Right renal pelvis (tissue), 4 donors: Measurements from ENCODE around the gene EMC6. TPM values are rescaled to one million over a fixed set of nuclear protein-coding genes. Genes with fewer than 3 reads are reported as not detected.

ENCODE experiments used
- DNase-seq, 4 donors: peaks; one replicate each; pipeline ENCODE4 v3.0.0-alpha.2; 2013; ENCODE audit warnings: low read depth in 4 of 4, low spot score in 3 of 4, missing footprints in 1 of 4
- polyA plus RNA-seq, 4 donors: library from polyadenylated mRNA; unstranded; fragments of 120-200 nt; gene quantifications; one replicate each; pipeline ENCODE4 v1.2.1, GENCODE V29; 2013; ENCODE audit not compliant: insufficient read length in 4 of 4

Gene EMC6
- 10 to 100 TPM; 30.2 to 38.4 (median 31.1) TPM for polyA plus RNA-seq

DNA sequence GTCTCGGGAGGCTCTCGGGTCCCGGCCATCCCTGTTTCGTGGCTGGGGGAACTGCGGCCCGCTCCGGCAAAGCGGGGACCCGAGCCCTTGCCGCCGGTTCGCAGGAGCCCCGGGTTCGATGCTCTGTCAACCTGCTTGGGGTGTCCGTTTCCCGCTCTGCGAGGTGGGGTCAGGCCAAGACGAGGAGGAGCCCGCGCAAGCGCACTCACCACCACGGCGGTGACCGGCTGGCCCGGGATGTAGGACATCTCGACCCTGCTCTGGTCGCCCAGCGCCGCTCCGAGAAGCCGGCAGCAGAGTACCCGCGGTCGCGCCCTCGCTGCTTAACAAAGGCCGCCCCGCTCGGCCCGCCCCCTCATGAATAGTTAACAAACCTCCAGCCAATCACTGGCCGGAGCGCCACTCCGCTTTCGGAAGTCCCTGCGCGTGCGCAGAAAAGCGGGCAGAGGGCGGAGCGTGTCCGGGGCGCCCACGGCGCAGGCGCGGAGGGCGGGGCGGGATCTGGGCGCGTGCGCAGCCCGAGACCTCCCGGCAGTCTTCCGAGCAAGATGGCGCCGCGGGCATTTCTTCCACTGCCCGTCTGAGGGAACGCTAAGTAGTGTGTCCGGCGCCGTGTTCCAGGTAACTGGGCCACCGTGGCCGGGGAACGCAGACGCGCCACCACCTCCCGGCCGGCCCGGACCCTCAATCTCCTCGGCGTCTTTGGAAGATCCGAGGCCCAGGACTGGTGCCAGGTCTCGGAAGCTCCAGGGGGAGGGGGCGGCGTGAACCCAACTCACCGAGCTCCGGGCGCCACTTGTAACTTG is at the start of gene EMC6, which contains the start of gene TAX1BP3:
EMC6 (plus strand) TSS at position 534 of the 806 bp plus-strand sequence. CDS start 335 bp downstream, outside the sequence.
TAX1BP3 (minus strand) TSS at position 300 of the 806 bp plus-strand sequence; CDS start at position 248, 52 bp downstream.
- peak; percentile 95 to 100 (median 96) for DNase-seq

- no peak for DNase-seq
These were observed 47.4 kb upstream of the EMC6 start for GRCh38 chr17:3621146-3621720.

- no peak for DNase-seq
These were observed 45.5 kb upstream of the EMC6 start for GRCh38 chr17:3622977-3623594.

DNA sequence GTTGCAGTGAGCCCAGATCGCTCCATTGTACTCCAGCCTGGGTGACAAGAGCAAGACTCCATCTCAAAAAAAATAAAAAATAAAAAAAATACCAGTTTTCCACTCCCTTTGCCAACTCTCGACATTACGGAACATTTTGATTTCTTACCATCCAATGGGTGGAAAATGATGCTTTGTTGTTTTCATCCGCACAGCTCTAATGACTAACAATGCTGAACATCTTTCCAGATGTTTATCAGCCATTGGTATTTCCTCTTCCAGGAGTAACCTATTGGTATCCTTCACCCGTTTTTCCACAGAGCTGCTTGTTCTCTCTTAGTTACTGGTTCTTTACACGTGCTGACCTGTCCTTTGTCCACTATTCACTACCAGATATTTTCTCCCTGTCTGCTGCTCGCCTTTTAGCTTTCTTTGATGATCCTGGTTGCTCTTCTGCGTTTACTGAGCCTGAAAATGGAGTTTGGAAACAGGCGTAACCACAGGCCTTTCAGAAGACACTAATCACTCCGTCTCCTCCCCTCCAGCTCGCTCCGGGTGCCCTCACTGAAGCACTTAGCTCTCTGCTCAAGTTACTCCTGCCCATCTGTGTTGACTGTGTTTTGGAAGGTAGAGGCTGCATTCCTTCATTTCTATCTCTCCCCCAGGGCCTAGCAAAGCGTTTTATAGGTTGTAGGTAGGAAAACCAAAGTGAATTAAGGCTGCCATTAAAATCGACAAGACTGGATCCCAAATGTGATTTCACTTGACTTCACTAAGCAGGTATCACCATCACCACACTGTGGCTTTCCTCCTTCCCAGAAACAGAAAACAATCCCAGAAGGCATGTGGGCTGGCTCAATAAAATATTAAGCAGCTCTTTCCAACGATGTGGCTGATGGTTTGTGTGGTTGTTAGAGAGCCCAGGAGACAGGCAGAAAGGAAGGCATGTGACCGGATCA is 41.5 kb upstream of the EMC6 start:
- DNase-seq = no peak

- DNase-seq = no peak
These were observed 40.8 kb upstream of the EMC6 start for GRCh38 chr17:3627769-3628167.

- no peak for DNase-seq
These were observed 37.8 kb upstream of the EMC6 start for GRCh38 chr17:3630781-3631180.

GRCh38 chr17:3632287-3632686 is 36.3 kb upstream of the EMC6 start:
- DNase-seq = no peak

GRCh38 chr17:3635474-3636153 is 33.0 kb upstream of the EMC6 start:
- peak in 1 of 4 donors; percentile 21 for DNase-seq

DNA sequence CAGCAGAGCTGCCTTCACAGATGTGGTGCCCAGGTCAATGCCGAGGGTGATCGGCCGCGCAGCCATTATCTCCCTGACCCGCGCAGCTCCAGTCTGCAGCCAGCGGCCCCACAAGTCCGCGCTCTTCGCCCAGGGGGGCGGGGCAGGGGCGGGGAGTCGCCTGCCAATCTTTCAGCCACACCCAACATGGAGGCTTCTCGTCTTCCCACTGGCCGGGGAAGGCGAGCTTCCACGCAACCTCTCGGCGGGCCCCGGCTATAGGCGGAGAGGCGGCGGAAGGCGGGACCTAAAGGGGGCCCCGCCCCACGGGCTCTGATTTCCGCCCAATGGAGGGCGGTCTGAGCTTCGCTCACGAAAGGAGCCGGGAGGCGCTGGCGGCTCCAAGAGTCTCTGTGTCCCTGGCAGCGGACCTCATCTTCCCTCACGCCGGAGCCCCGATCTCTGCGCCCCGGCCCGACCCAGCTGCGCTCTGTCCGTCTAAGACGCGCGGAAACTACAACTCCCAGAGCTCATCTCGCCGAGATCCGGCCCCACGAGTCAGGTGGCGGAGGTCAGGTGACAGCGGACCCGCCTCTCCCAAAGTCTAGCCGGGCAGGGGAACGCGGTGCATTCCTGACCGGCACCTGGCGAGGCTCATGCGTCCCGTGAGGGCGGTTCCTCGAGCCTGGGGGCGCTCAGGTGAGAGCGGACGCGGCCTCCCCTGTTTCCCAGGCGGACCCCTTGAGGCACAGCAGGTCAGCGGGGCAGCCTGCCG is 32.3 kb upstream of the EMC6 start, which contains the start of the genes CTNS and SHPK:
CTNS (plus strand) TSS at position 607 of the 754 bp plus-strand sequence. CDS start 3,447 bp downstream, outside the sequence.
SHPK (minus strand) TSS at position 97 of the 754 bp plus-strand sequence; CDS start at position 66, 31 bp downstream.
- peak; percentile 91 to 94 (median 92) for DNase-seq

- DNase-seq = no peak
These were observed 31.7 kb upstream of the EMC6 start for GRCh38 chr17:3636908-3637373.

GRCh38 chr17:3639981-3640596 is 28.5 kb upstream of the EMC6 start:
- DNase-seq = no peak

GRCh38 chr17:3641014-3641413 is 27.6 kb upstream of the EMC6 start:
- DNase-seq = no peak

DNA sequence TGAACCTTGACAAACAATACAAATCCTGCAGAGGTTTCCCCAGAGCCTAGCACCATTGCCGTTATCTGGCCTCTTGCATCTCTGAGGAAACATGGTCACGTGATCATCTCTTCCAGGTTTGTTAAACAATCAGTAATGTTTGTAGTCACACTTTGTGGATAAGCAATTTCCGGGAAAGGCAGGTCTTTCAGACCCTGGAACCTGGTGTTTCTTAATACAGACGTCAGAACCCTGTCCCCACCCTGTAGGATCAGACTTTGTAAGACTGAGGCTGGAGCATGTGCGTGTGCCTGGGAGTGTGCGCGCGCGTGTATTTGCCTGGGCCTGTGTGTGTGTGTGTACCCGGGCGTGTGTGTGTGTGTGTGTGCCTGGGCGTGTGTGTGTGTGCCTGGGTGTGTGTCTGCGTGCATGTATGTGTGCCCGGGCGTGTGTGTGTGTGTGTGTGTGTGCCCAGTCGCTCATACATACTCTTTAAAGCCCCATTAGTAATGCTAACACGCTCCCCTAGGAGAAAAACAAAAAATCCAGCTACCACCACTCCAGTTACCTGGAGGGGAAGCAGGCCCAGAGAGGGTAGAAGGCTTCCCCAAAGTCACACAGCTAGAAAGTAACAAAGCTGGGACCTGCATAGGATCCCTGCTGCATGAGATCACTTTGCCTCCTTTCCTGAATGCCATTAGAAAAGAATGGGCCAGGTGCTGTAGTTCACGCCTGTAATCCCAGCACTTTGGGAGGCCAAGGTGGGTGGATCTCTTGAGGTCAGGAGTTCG is 26.7 kb upstream of the EMC6 start:
- no peak for DNase-seq

- DNase-seq = no peak
These were observed 24.7 kb upstream of the EMC6 start for GRCh38 chr17:3643889-3644349.

DNA sequence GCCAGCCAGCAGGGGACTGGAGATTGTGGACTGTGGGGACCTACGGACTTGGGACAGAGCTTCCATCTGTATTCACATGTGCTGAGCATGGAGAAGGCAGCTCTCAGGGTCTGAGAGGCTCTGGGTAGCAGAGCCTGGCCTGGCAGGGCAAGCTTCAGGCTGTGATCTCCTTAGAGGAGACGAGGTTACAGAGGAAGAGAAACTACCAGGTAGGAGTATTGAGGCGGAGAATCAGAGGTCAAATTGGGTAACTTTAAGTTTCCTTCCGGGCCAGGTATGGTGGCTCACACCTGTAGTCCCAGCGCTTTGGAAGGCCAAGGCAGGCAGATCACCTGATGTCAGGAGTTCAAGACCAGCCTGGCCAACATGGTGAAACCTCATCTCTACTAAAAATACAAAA is 23.3 kb upstream of the EMC6 start:
- no peak for DNase-seq

DNA sequence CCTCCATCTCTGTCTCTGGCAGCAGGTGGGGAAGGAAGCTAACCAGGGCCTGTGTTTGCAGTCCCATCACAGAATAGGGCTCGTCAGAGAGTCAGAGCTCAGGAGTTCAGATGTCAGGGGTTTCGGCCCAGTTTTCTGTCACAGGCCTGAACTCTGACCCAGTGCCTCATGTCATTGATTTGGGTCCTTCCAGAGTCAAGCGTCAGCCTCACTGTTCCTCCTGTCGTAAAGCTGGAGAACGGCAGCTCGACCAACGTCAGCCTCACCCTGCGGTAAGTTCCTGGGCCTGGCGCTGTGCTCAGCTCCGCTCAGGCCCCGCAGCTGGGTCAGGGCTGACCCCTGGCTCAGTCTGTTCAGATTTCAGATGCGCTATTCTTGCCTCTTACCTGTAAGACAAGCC is 21.4 kb upstream of the EMC6 start:
- no peak for DNase-seq

- no peak for DNase-seq
These were observed 20.6 kb upstream of the EMC6 start for GRCh38 chr17:3647769-3648555.
